MCF 10A (cell line): ENCODE data around the gene VAV2. TPM values are rescaled to one million over a fixed set of nuclear protein-coding genes. Genes with fewer than 3 reads are reported as not detected.

Source experiments
- BruUV-seq: library from RNA; stranded (reverse); fragments of 400-500 nt; replicated peaks from 2 replicates; lab custom pipeline; 2021; lab: Mats Ljungman, UMichigan
- CTCF ChIA-PET: fragments of 300-600 bp; sonication (Branson Sonifier 250); formaldehyde crosslinking; extraction: SDS; loops from one replicate; lab custom pipeline; 2021; ENCODE audit warnings: antibody characterized with exemption, inconsistent platforms; lab: Yijun Ruan, JAX
- POLR2A ChIA-PET: fragments of 300-600, 350-650 bp; sonication (Branson Sonifier 250); formaldehyde crosslinking; extraction: SDS; loops from one replicate; lab custom pipeline; 2020; ENCODE audit warnings: antibody characterized with exemption, inconsistent platforms; lab: Yijun Ruan, JAX
- DNase-seq: peaks from one replicate; pipeline ENCODE4 v3.0.0-alpha.2; 2018; ENCODE audit not compliant: unreplicated experiment
- H3K27ac Mint-ChIP-seq: one replicate; pipeline ENCODE4 v1.8.0; 2022; ENCODE audit warnings: mild to moderate bottlenecking, low read depth, mixed read lengths; ENCODE audit not compliant: unreplicated experiment
- H3K27me3 Mint-ChIP-seq: one replicate; pipeline ENCODE4 v1.8.0; 2022; ENCODE audit warnings: mixed read lengths; ENCODE audit not compliant: insufficient read depth, unreplicated experiment
- H3K36me3 Mint-ChIP-seq: one replicate; pipeline ENCODE4 v1.8.0; 2022; ENCODE audit warnings: mild to moderate bottlenecking, moderate library complexity, mixed read lengths; ENCODE audit not compliant: insufficient read depth, unreplicated experiment
- H3K4me1 Mint-ChIP-seq: one replicate; pipeline ENCODE4 v1.8.0; 2022; ENCODE audit warnings: mixed read lengths; ENCODE audit not compliant: insufficient read depth, unreplicated experiment
- H3K4me3 Mint-ChIP-seq: one replicate; pipeline ENCODE4 v1.8.0; 2022; ENCODE audit warnings: mild to moderate bottlenecking, moderate library complexity, mixed read lengths; ENCODE audit not compliant: unreplicated experiment
- H3K9me3 Mint-ChIP-seq: one replicate; pipeline ENCODE4 v1.8.0; 2022; ENCODE audit warnings: mixed read lengths; ENCODE audit not compliant: unreplicated experiment
- intact Hi-C: fragments of 100-400 bp; cut with micrococcal nuclease; formaldehyde crosslinking; loops from 2 replicates; pipeline ENCODE4 v1.14.1; 2022
- total RNA-seq: library from RNA; stranded (reverse); gene quantifications from 2 replicates; pipeline ENCODE4 v1.2.3, GENCODE V29; 2022
- TF ChIP-seq, protein P1 (sequence below): fragments of 200-600 bp; IDR thresholded peaks from one replicate; pipeline ENCODE4 v1.8.0; 2022; ENCODE audit warnings: antibody characterized with exemption, mild to moderate bottlenecking; ENCODE audit not compliant: unreplicated experiment

The VAV2 gene
- total RNA-seq, 1 experiment from 2014 or later = 31.0 TPM

DNA sequence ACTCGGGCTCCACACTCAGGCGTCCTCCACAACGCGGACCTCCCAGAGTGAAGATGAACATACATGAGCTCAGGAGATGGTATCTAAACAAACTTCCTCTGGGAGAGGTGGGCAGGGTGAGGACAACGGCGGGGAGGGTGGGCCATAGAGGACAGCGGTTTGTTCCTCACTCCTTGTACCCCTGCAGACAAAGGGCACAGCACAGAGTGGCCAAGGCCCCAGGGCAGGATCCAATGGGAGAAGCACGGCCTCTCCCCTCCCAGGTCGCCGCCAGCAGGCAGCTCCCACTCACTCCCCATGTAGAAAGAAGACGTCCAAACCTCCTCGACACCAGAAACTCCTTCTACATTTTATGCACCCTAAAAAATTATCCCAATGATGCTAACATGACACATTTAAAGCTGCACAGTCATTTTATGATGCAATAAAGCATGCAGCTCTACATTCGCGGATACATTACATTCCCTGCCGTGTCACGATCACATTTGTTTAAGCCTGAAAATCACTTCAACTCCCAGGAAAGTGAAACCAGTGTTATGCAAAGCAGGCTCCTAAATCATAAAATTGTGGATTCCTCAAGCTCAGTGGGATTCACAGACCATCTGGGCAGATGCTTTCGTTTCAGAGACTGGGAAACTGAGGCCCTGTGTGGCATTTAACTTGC lies 166.4 kb downstream of the VAV2 start:
- intact Hi-C loops = no loop called here
- Mint-ChIP-seq H3K9me3 (no peaks in the 10 kb centered on the region), H3K27ac (no peak overlapping the region), H3K36me3 (peaks cover 29% of the 10 kb centered on the region), H3K4me1 (no peaks in the 10 kb centered on the region), H3K4me3 (no peak overlapping the region), H3K27me3 (no peaks in the 10 kb centered on the region)
- ChIA-PET CTCF (interaction anchor here (1.9 kb wide), 1 partner anchor 44 kb away, joined by 5 read pairs; no protein-coding TSS in a partner anchor), POLR2A (interaction anchor here (0.5 kb wide), 1 partner anchor 47 kb away, joined by 3 read pairs; no protein-coding TSS in a partner anchor)
- no peak for DNase-seq
- TF ChIP-seq, protein P1, sequence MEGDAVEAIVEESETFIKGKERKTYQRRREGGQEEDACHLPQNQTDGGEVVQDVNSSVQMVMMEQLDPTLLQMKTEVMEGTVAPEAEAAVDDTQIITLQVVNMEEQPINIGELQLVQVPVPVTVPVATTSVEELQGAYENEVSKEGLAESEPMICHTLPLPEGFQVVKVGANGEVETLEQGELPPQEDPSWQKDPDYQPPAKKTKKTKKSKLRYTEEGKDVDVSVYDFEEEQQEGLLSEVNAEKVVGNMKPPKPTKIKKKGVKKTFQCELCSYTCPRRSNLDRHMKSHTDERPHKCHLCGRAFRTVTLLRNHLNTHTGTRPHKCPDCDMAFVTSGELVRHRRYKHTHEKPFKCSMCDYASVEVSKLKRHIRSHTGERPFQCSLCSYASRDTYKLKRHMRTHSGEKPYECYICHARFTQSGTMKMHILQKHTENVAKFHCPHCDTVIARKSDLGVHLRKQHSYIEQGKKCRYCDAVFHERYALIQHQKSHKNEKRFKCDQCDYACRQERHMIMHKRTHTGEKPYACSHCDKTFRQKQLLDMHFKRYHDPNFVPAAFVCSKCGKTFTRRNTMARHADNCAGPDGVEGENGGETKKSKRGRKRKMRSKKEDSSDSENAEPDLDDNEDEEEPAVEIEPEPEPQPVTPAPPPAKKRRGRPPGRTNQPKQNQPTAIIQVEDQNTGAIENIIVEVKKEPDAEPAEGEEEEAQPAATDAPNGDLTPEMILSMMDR = no peak
- BruUV-seq = no TSS peak

DNA sequence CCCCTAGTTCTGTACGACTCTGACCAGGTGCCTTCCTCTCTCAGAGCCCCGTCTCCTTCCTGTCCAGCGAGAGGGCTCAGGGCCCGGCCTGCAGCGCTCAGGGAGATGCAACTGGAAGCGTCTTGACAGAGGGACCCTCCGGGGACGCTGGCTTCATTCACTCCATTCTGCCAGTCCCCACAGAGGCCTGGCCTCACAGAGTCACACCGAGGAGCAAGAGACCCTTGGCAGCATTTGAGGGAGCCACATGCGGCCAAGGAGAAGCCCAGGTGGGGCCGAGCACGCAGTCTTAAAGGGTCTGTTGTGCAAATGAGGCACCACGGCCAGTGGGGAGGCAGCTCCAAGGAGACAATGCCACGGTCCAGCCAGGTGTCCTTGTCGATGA lies 167.3 kb downstream of the VAV2 start:
- Mint-ChIP-seq H3K27me3 (no peaks in the 10 kb centered on the region), H3K9me3 (no peaks in the 10 kb centered on the region), H3K4me1 (no peaks in the 10 kb centered on the region), H3K27ac (no peak overlapping the region), H3K4me3 (no peak overlapping the region), H3K36me3 (peaks cover 21% of the 10 kb centered on the region)
- CTCF ChIA-PET = interaction anchor here (0.6 to 1.9 kb wide), 2 partner anchors 43 to 170 kb away, joined by 3 to 5 read pairs; no protein-coding TSS in a partner anchor
- TF ChIP-seq, protein P1 = no peak
- intact Hi-C loops = no loop called here
- DNase-seq = no peak
- BruUV-seq = no TSS peak
- POLR2A ChIA-PET = no interaction called here

GRCh38 chr9:133824106-133824801 lies 167.9 kb downstream of the VAV2 start:
- no peak overlapping the region for H3K4me3 Mint-ChIP-seq
- no peaks in the 10 kb centered on the region for H3K4me1 Mint-ChIP-seq
- no peak for DNase-seq
- H3K27me3 Mint-ChIP-seq = no peaks in the 10 kb centered on the region
- no peak overlapping the region for H3K27ac Mint-ChIP-seq
- H3K9me3 Mint-ChIP-seq = no peaks in the 10 kb centered on the region
- H3K36me3 Mint-ChIP-seq = peaks cover 16% of the 10 kb centered on the region
- ChIA-PET POLR2A (interaction anchor here (0.6 kb wide), 1 partner anchor 8 kb away, joined by 4 read pairs; no protein-coding TSS in a partner anchor), CTCF (interaction anchor here (0.6 kb wide), 1 partner anchor 171 kb away, joined by 3 read pairs; no protein-coding TSS in a partner anchor)
- no TSS peak for BruUV-seq
- TF ChIP-seq, protein P1 = no peak
- intact Hi-C loops = no loop called here
